Measurements from ENCODE around the gene CCDC24. TPM values are rescaled to one million over a fixed set of nuclear protein-coding genes. Genes with fewer than 3 reads are reported as not detected.

CCDC24 gene
- total RNA-seq, 1 experiment from 2014 or later = 15.8 TPM

DNA sequence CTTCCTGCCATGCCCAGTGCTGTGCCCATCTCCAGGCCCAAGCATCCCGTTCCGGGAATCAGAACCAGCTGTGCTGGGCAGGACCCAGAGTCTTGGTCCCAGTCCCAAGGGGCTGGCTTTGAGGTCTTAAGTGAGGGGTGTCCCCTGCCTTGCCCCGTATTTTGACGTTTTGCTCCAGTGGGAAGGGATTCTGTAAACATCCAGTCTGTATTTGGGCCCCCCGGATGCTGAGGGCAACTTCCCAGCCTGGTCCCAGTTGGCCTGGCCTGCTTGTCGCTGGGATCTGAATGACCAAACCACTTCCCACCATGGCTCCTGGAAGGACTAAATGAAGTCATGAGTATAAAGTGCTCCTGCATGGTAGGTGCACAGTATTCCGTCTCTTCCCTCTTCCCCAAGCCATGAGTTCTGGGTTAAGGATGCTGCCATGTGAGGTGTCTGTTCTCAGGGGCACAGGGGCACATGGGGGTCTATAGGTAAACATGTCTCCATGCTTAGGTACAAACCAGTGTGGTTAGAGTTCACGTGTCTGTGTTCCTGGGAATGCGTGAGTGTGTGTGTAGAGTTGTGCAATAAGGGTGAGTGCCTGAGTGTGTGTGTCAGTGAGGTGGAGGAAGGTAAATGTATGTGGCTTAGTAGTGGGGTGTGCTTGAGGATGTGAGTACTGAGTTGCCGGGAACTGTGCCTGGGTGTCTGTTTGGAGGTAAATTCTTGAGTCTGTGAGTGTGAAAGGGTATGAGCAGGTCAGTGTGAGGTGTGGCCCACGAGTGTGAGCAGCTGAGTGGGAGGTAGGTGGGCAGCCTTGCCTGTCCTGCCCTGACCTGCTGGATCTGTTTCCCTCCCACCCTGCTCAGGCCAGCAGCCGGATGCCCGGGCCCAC, 10.9 kb upstream of the CCDC24 start:
- DNase-seq (ENCODE audit: low spot score) = no peak

DNA sequence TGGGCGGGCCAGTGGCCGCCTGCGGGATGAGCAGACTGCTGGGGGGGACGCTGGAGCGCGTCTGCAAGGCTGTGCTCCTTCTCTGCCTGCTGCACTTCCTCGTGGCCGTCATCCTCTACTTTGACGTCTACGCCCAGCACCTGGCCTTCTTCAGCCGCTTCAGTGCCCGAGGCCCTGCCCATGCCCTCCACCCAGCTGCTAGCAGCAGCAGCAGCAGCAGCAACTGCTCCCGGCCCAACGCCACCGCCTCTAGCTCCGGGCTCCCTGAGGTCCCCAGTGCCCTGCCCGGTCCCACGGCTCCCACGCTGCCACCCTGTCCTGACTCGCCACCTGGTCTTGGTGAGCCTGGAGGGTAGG, 10.3 kb upstream of the CCDC24 start:
- no peak for DNase-seq (ENCODE audit: low spot score)

DNA sequence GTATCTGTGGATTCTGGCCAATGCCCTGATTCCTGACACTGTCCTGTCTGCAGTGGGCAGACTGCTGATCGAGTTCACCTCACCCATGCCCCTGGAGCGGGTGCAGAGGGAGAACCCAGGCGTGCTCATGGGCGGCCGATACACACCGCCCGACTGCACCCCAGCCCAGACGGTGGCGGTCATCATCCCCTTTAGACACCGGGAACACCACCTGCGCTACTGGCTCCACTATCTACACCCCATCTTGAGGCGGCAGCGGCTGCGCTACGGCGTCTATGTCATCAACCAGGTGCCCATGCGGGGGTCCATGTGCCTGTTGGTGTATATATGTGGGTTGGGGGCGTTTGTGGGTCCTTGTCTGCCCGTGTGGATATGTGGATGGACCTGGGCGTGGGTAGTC, 9.8 kb upstream of the CCDC24 start:
- DNase-seq (ENCODE audit: low spot score) = no peak

DNA sequence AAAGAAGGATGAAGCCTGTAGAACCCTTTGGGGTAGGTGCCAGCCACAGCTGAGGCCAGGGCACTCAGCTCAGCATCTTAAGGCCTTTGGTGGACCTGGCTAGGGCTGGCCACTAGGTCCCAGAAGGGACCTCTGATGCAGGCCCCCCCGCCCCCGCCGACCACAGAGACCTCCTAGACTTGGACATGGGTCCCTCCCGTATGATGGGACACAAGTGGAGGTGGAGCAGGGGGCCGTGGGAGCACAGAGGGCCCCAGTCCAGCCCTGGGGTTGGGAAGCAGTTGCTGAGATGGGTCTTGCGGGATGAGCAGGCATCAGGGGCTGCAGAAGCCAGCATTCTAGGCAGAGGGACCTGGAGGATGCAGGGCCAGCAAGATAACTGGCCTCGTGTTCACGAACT, 9.2 kb upstream of the CCDC24 start:
- no peak for DNase-seq (ENCODE audit: low spot score)

DNA sequence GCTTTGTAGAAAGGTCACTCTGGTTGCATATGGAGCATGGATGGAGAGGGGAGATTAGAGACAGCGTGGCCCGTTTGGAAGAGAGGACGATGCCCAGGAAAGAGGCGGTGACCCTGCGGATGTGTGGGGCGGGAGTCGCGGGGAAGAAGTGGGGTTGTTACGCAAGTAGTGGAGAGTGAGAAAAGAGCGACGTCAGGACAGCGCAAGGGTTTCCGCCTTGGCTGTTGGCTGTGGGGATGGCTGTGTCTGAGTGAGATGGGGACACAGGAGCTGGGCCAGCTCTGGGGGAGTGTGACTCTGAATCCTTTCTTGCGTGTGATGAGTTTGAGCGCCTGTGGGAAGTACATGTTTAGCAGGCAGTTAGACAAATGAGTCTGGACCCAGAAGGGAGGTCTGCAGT, 8.6 kb upstream of the CCDC24 start:
- no peak for DNase-seq (ENCODE audit: low spot score)

DNA sequence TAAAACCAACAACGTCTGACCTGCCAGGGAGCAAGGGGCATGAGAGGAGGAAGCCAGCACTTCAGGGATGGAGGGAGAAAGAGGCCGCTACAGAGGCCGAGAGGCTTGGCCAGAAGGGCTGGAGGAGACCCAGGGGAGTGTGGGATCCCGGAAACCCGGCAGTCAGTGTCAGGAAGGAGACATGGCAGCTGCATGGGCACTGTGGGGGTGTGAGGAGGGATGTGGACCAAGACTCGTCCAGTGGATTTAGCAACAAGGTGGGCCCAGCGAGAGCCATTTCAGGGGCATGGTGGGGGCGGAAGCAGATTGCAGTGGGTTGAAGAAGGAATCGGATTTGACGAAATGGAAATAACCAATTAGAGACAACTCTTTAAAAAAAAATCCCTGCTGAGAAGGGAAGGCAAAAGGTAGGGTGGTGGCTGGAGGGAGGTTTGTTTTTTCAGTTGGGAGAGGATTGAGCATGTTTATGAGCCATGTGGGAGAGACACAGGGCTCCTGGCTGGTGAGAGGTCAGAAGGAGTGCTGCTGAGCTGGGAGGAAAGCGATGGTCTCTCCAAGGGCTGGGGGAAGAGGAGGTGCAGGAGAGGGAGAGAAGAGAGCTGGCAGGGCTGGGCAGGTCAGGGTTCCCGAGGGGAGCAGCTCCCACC, 8.0 kb upstream of the CCDC24 start:
- no peak for DNase-seq (ENCODE audit: low spot score)

DNA sequence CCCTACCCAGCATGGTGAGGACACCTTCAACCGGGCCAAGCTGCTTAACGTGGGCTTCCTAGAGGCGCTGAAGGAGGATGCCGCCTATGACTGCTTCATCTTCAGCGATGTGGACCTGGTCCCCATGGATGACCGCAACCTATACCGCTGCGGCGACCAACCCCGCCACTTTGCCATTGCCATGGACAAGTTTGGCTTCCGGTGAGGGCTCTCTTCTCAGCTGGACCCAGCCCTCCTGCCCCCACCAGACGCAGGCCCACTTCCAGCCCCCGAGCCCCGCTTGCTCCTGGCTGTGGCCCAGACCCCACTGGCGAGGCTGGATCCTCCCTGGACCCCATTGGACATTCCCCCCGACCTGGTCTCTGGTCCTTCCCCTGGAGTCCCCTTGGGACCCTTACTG, 6.5 kb upstream of the CCDC24 start:
- DNase-seq (ENCODE audit: low spot score) = no peak

DNA sequence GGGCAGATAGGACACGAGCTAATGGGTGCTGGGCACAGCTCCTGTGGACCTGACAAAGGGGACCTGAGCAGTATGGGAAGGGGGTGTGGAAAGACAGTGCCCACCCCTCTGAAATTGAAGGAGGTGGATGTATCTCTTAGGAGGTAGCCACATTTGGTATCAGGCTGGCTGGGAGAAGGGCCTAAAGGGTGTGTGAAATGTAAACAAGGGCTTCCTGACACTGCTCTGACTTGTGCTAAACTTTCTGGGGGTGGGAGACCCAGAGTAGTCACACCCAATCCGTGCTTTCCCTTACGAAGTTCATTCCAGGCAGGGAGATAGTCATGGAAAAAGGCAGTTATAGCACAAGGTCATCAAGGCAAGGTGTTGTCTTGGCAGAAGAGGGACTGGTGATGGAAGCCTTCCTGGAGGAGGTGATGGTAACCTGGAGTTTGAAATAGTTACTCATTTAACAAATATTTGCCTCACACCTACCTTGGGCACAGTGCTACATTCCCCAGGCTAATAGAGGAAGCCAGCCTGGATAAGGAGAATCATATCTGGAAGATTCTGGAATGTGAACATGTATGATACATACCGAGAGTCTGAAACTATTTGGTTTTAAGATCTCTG, 5.3 kb upstream of the CCDC24 start:
- no peak for DNase-seq (ENCODE audit: low spot score)

DNA sequence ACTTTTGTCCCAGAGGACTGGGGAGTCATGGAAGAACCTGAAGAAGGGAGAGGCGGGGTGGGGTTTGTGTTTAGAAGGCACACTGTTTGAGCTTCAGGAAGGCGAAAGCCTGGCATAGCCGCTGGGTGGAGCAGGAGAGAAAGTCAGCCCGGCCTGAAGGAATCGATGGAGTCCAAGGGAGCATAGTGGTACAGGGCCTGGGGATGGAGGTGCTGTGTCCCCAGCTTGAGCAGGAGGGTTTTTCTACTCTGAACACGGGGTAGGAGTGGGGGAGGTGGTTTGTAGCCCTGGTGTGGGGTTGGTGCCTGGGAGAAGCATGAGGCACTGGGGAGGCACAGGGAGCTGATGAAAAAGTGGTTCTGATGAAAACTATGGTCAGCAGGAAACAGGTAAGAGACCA, 4.7 kb upstream of the CCDC24 start:
- no peak for DNase-seq (ENCODE audit: low spot score)

DNA sequence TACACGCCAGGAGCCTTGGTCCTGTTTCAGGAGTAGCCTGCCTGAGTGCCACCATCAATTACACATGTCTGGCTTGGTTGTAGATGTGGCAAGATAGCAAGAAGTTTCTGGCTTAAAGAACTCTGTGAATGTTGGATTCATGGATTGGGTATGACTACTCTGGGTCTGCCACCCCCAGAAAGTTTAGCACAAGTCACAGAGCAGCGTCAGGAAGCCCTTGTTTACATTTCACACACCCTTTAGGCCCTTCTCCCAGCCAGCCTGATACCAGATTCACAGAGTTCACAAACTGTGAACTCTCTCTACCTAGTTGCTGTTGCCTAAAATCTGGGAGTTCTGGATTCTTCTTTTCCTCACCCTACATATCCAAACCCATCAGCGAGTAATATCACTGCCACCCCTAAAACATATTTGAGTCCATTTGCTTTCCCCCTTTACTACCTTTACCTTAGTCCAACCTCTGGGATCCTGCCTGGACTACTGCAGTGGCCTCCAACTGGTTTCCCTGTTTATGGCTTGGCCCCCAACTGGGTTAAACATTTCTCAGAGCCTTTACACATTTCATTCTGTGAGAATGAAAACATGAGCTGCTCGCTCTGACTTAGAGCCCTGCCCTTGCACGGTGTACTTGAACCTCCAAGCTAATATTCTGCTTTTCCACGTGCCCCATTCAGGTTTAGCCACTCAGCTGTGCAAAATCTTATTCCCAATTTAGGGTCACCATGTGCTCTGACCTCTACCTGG, 4.1 kb upstream of the CCDC24 start:
- DNase-seq (ENCODE audit: low spot score) = no peak

DNA sequence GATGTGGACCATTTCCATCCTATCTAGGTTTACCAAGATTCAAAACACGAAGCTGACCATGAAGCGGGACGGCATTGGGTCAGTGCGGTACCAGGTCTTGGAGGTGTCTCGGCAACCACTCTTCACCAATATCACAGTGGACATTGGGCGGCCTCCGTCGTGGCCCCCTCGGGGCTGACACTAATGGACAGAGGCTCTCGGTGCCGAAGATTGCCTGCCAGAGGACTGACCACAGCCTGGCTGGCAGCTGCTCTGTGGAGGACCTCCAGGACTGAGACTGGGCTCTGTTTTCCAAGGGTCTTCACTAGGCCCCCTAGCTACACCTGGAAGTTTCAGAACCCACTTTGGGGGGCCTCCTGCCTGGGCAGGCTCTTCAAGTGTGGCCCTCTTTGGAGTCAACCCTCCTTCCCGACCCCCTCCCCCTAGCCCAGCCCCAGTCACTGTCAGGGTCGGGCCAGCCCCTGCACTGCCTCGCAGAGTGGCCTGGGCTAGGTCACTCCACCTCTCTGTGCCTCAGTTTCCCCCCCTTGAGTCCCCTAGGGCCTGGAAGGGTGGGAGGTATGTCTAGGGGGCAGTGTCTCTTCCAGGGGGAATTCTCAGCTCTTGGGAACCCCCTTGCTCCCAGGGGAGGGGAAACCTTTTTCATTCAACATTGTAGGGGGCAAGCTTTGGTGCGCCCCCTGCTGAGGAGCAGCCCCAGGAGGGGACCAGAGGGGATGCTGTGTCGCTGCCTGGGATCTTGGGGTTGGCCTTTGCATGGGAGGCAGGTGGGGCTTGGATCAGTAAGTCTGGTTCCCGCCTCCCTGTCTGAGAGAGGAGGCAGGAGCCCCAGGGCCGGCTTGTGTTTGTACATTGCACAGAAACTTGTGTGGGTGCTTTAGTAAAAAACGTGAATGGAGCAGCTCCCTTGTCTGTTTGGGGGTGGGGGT, 864 bp upstream of the CCDC24 start:
- no peak for DNase-seq (ENCODE audit: low spot score)

DNA sequence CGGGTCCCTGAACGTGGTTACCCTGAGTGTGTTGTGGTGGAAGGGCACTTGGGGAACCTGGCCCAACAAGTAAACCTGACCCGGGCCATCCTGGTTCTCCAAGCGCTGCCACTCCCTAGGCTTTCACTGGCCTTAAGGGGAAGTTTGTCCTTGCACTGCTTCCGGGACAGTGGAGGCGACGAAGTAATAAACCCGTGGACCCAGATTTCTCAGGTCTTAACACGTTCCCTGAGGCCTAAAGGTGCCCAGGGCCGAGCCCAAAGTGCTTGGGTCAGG, 261 bp upstream of the CCDC24 start:
- no peak for DNase-seq (ENCODE audit: low spot score)

DNA sequence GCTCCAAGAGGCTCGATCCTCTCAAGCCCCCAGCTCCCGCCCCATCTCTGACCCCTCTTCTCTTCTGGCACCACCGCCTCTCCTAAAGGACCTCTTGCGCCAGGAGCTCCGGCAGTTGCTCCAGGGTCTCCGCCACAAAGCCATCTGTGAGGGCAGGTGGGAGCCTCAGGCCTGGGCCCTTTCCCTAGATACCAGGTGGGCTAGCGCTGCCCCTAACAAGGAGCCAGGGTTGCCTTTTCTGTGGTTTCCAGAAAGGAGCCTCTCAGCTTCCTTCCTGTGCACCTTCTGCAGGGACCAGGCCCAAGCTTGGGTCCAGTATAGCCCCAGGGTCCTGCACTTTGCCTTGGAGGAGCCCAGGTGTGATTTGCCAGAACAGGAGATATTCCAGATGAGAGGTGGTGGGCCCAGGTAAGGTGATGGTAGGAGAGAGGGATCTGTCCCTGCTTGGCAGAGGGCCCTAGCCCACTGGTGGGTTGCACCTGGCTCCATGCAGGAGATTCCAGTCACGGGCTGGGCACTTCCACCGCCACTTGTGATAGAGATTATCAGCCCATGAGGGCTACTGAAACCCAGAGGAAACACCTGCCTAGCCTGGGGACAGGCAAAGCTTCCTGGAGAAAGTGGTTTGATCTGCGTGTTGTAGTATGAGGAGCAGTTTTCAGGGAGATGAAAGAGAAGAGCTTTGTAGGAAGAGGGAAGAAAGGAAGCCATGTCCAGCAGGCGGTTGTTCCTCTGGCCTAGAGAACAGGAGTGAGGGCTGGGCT, 1.0 kb downstream of the CCDC24 start:
- no peak for DNase-seq (ENCODE audit: low spot score)

DNA sequence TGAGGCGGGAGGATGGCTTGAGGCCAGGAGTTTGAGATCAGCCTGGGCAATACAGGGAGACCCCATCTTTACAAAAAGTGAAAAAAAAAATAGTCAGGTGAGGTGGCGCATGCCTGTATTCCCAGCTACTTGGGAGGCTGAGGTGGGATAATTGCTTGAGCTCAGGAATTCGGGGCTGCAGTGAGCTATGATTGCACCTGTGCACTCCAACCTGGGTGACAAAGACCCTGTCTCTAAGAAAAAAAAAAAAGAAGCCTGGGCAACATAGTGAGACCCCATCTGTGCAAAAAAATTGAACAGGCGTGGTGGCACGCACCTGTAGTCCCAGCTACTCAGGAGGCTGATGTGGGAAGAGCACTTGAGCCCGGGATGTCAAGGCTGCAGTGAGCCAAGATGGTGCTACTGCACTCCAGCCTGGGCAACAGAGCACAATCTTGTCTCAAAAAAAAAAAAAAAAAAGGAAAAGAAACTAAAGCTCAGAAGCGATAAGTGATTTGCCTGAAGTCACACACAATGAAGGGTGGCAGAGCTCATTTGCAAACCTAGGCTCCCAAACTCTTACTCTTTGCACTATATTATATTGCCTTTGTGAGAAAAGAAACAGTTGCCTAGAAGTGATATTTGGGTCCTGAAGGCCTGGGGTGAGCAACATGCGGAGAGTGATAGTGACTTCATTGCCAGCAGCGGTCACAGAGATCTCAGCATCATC, 2.0 kb downstream of the CCDC24 start:
- DNase-seq (ENCODE audit: low spot score) = no peak

DNA sequence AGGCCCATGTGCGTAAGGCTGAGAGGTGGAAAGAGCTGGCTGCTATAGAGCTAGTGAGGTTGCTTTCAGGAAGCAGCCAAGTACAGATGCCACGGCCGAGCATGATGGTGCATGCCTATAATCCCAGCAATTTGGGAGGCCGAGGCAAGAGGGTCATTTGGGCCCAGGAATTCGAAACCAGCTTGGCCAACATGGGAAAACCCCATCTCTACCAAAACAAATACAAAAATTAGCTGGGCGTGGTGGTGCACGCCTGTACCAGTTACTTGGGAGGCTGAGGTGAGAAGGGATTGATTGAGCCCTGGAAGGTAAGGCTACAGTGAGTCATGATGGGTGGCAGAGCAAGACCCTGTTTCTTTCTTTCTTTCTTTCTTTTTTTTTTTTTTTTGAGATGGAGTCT, 2.7 kb downstream of the CCDC24 start:
- no peak for DNase-seq (ENCODE audit: low spot score)

DNA sequence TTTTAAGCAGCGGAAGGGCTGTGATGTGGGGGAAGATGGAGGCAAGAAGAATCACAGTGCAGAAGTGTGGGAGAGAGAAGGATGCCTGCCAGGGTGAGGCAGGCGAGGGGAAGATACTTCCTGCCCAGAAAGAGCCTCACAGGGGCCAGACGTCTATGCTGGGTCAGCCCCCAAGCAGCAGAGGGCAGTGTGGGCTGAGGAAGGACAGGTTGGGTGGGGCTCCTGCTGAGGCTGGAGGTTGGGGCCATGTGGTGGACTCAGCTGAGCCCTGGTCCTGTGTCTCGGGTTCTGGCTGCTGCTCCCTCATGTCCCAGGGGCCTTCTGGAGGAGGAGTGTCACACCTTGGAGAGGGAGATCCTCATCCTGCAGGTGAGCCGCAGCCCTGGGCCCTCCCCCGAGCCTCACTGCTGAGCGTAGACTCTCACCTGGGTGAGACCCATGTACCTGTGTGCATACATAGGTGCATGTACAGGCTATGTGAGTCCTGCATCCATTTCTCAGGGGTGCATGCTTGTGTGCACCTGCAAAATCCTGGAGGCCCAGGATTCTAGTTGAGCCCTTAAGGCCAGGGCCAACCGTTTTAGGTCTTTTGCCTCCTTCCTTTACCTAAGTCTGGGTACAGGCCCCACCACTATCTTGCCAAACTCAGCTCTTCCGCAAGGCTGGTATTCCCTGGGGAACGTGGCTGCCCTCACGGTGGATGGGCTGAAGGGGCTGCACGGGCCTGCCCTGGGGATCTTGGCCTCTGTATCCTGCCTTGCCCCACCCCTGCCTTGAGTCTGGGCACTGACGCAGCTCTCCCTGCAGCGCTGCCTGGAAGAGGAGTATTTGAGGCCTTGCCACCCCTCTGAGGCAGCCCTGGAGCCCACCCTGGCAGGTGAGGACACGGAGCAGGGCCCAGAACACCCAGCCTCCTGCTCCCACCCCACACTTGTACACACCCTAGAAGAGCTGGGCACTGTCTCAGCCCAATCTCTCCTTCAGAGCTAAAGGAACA, 3.7 kb downstream of the CCDC24 start:
- peak; percentile 49 for DNase-seq (ENCODE audit: low spot score)

DNA sequence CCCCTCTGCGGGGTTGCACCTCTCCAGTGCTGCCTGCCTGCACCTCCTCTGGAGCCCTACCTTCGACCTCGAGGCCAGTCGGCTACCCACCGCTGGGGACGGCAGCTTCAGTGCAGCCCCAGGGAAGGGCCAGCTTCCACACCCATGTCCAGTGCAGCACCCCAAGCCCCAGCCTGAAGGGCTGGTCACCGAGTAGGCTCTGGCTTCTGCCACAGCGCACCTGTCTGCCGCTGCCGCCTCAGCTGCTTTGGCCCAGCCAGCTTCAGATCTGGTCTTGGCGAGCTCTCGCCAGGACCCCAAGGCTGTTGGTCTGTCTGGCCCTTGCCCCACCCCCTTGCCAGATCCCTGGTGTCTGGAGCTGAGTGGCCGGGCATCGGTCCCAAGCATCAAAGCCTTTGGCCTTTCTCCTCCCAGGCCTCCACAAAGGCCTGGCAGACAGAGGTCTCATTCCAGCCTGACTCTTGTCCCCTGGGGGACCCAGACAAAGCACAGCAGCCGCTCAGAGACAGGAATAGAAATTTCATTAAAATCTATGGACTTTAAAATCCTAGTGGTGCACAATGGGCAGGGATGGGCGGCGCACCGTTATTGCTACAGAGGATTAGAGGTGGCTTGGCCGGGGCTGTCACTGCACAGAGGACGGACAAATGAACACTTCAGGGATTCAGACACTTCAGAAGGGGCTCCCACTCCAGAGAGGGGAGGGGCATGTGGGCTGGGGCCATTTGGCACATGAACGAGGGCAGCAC, 4.8 kb downstream of the CCDC24 start:
- DNase-seq (ENCODE audit: low spot score) = no peak

DNA sequence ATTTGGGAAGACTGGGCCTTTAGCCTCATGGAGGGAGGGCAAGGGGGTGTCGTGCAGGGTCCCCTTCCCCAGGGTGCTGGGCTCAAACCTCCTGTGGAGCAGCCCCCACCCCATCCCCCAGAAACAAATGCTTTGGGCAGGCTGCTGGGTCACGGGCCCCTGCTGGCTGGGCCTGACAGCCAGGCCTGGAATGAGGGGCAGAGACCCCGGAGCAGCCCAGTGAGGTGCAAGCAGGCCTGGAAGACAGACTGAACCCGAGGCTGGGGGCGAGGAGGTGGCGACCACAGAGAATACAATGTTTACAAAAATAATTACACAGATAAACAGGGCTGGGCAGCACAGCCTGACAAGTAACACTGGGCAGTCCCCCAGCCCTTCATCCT, 5.3 kb downstream of the CCDC24 start:
- no peak for DNase-seq (ENCODE audit: low spot score)
